Measurements from ENCODE around the gene ABTB2. TPM values are rescaled to one million over a fixed set of nuclear protein-coding genes. Genes with fewer than 3 reads are reported as not detected.

Gene ABTB2
- polyA plus RNA-seq, 1 of the 3 experiments (the other 2 are of a cell fraction): 7.8 TPM

DNA sequence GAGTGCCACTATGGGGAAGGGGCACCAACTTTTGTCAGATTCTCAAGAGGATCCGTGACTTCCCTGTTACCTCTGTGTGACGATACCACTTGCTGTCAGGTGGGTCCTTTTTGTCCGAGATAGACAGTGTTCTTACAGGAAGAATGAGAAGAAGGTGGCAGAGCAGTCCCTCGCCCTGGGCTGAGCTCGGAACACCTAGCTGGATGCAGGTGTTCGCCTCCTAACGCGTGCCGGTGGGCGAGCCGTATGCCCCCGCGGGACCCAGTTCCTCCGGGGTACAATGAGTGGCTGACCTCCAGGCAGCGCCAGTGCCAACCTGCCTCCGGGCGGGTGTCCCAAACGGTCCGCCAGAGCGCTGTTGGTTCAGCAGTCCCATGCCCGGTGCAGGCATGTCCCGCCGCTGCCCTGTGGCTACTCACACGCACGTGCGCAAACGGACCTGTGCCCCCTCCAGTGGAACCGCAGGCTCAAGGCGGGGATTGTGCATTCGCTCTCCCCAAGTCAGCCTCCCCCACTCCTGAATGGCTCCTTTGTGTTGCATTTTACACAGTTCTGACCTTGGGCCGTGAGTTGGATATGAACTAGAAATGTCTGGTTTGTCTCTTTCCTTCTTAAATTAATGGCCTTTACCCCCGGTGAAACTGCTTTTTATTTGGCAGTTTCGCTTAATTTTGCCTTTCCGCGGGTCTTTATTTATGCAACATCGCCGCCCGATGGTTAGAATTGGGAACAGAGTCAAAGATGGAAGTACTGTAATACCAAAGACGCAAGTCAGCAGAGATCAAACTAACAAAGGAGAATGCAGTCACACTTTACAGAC, 1.1 kb upstream of the ABTB2 start:
- 2% methylated on average over 17 of the region's 39 CpGs for WGBS (ENCODE audit: low lambda C conversion rate)
- no peaks in the 10 kb centered on the region for H3K9me3 ChIP-seq
- H3K9ac ChIP-seq: no peak overlapping the region
- H3K27ac ChIP-seq (ENCODE audit: low read depth in 2 of 2, low read length in 1 of 2): peak overlapping the region in 1 of 2 experiments; percentile 50; a peak in 2 of 4 replicates
- peak overlapping the region; percentile 52 to 61 for H3K4me3 ChIP-seq (ENCODE audit: low read depth in 2 of 2, low read length in 1 of 2)
- H4K20me1 ChIP-seq (ENCODE audit: insufficient read depth): peaks cover 14% of the 10 kb centered on the region; the same call in 1 of the 2 replicates
- DNase-seq: peak; percentile 73
- no peaks in the 10 kb centered on the region for H3F3A ChIP-seq (replicated peaks; ENCODE audit: insufficient read depth)
- H3K9me2 ChIP-seq: no peaks in the 10 kb centered on the region
- H3K4me1 ChIP-seq (ENCODE audit: control insufficient read depth in 1 of 2, insufficient read depth in 2 of 2, low read depth in 1 of 2, low read length in 1 of 2): peaks cover 18 to 32% of the 10 kb centered on the region in 2 experiments; a peak in 3 of 4 replicates
- TF ChIP-seq CHD2 (IDR thresholded peaks at IDR 0.05; ENCODE audit: low read length, partially characterized antibody): peak; percentile 14
- TF ChIP-seq YY1 (IDR thresholded peaks at IDR 0.05; ENCODE audit: low read depth): peak; percentile 59; the same call in 1 of the 2 replicates
- peak; percentile 89 for TF ChIP-seq RAD21 (IDR thresholded peaks at IDR 0.05; ENCODE audit: low read length)
- peak in 1 of 2 experiments; percentile 10; a peak in 2 of 4 replicates for TF ChIP-seq EP300 (IDR thresholded peaks at IDR 0.05; ENCODE audit: borderline replicate concordance in 1 of 2, low read depth in 1 of 2, low read length in 1 of 2)
- peak; percentile 6; the same call in 1 of the 2 replicates for TF ChIP-seq NRF1 (IDR thresholded peaks at IDR 0.05; ENCODE audit: low read depth, low read length)
- 0 out of 2 replicates have a peak, but pooled peaks have one; percentile 23 for TF ChIP-seq FOXM1 (IDR thresholded peaks at IDR 0.05; ENCODE audit: low read depth)
- TF ChIP-seq SMC3 (IDR thresholded peaks at IDR 0.05; ENCODE audit: low read depth, low read length): peak; percentile 80
- no peak for TF ChIP-seq EZH2phosphoT487 (IDR thresholded peaks at IDR 0.05; ENCODE audit: borderline replicate concordance, low read depth)
- TF ChIP-seq, protein P1, sequence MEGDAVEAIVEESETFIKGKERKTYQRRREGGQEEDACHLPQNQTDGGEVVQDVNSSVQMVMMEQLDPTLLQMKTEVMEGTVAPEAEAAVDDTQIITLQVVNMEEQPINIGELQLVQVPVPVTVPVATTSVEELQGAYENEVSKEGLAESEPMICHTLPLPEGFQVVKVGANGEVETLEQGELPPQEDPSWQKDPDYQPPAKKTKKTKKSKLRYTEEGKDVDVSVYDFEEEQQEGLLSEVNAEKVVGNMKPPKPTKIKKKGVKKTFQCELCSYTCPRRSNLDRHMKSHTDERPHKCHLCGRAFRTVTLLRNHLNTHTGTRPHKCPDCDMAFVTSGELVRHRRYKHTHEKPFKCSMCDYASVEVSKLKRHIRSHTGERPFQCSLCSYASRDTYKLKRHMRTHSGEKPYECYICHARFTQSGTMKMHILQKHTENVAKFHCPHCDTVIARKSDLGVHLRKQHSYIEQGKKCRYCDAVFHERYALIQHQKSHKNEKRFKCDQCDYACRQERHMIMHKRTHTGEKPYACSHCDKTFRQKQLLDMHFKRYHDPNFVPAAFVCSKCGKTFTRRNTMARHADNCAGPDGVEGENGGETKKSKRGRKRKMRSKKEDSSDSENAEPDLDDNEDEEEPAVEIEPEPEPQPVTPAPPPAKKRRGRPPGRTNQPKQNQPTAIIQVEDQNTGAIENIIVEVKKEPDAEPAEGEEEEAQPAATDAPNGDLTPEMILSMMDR (IDR thresholded peaks at IDR 0.05): peak; percentile 99
- TF ChIP-seq TAF1 (IDR thresholded peaks at IDR 0.05; ENCODE audit: borderline replicate concordance, low read depth, low read length): no peak; the same call in 1 of the 2 replicates
- TF ChIP-seq IRF3 (IDR thresholded peaks at IDR 0.05; ENCODE audit: low read depth, low read length): no peak
- peak; percentile 85 for TF ChIP-seq MXI1 (IDR thresholded peaks at IDR 0.05; ENCODE audit: low read depth, low read length)
- peak; percentile 86 for TF ChIP-seq MAX (IDR thresholded peaks at IDR 0.05; ENCODE audit: low read depth)
- 0 out of 2 replicates have a peak, but pooled peaks have one; percentile 30 for TF ChIP-seq TCF12 (IDR thresholded peaks at IDR 0.05)
- peaks cover 5% of the 10 kb centered on the region; the same call in 1 of the 2 replicates for H3K79me2 ChIP-seq (ENCODE audit: insufficient read depth)
- POLR2A ChIA-PET: interaction anchor here (1.1 to 2.5 kb wide), 3 partner anchors 39 to 305 kb away, joined by 3 to 20 read pairs (median 3); no protein-coding TSS in a partner anchor
- H2AFZ ChIP-seq (ENCODE audit: low read depth): peak overlapping the region; percentile 83; the same call in 1 of the 2 replicates
- peak overlapping the region; percentile 82 for H3K4me2 ChIP-seq
- H3K27me3 ChIP-seq (ENCODE audit: insufficient read depth): no peaks in the 10 kb centered on the region
- H3K36me3 ChIP-seq (replicated peaks in 1 of 2; ENCODE audit: control insufficient read depth in 1 of 2, insufficient read depth in 2 of 2, low read length in 1 of 2): no peaks in the 10 kb centered on the region
- CTCF ChIA-PET: interaction anchor here (0.7 to 13.4 kb wide), 16 partner anchors 10 to 371 kb away, joined by 3 to 240 read pairs (median 6); no protein-coding TSS in a partner anchor

All from SK-N-SH (cell line).